IgD-negative memory B cell (primary cell): ENCODE results near the gene TMPRSS2. TPM values are rescaled to one million over a fixed set of nuclear protein-coding genes. Genes with fewer than 3 reads are reported as not detected.

Experiments used
- H3K27ac Mint-ChIP-seq, 3 donors: one replicate each; pipeline ENCODE4 v1.8.0; 2020 to 2022; ENCODE audit warnings: mild to moderate bottlenecking in 3 of 3, mixed read lengths in 3 of 3, moderate library complexity in 1 of 3
- H3K27me3 Mint-ChIP-seq: one replicate; pipeline ENCODE4 v1.8.0; 2021; ENCODE audit warnings: mixed read lengths
- H3K36me3 Mint-ChIP-seq: one replicate; pipeline ENCODE4 v1.8.0; 2020; ENCODE audit warnings: mild to moderate bottlenecking, mixed read lengths
- H3K4me1 Mint-ChIP-seq, 3 donors: one replicate each; pipeline ENCODE4 v1.8.0; 2020 to 2022; ENCODE audit warnings: mixed read lengths in 3 of 3, mild to moderate bottlenecking in 1 of 3
- H3K4me3 Mint-ChIP-seq, 4 donors: one replicate each; pipeline ENCODE4 v1.8.0; 2020 to 2022; ENCODE audit warnings: mild to moderate bottlenecking in 4 of 4, mixed read lengths in 4 of 4, moderate library complexity in 3 of 4
- H3K9me3 Mint-ChIP-seq, 3 donors: one replicate each; pipeline ENCODE4 v1.8.0; 2020 to 2021; ENCODE audit warnings: mixed read lengths in 3 of 3, mild to moderate bottlenecking in 1 of 3
- polyA plus RNA-seq: library from polyadenylated mRNA; unstranded; fragments of 300-500 nt; fragmentation: Illumina TruSeq; gene quantifications from one replicate; pipeline ENCODE4 v1.2.3, GENCODE V29; 2021

Gene TMPRSS2
- polyA plus RNA-seq, 1 donor from 2014 or later, result not detected

- Mint-ChIP-seq H3K4me1 (peaks cover 0 to 4% (median 4%) of the 10 kb centered on the region in 3 donors), H3K36me3 (peaks cover 23% of the 10 kb centered on the region), H3K27ac (no peak overlapping the region), H3K9me3 (peaks cover 0 to 12% (median 3%) of the 10 kb centered on the region in 3 donors), H3K27me3 (no peaks in the 10 kb centered on the region), H3K4me3 (no peak overlapping the region)
These were observed 69.4 kb downstream of the TMPRSS2 start for GRCh38 chr21:41438425-41439113.

- peaks cover 0 to 12% (median 3%) of the 10 kb centered on the region in 3 donors for H3K9me3 Mint-ChIP-seq
- H3K27me3 Mint-ChIP-seq, result no peaks in the 10 kb centered on the region
- peaks cover 2 to 7% (median 7%) of the 10 kb centered on the region in 3 donors for H3K4me1 Mint-ChIP-seq
- H3K27ac Mint-ChIP-seq, result peak overlapping the region in 1 of 3 donors; percentile 67
- H3K4me3 Mint-ChIP-seq, result no peak overlapping the region
- H3K36me3 Mint-ChIP-seq, result peaks cover 23% of the 10 kb centered on the region
These were observed 70.2 kb downstream of the TMPRSS2 start for GRCh38 chr21:41437729-41438128.

GRCh38 chr21:41435706-41436105 is 72.3 kb downstream of the TMPRSS2 start:
- Mint-ChIP-seq H3K27ac (no peak overlapping the region), H3K27me3 (no peaks in the 10 kb centered on the region), H3K4me3 (no peak overlapping the region), H3K36me3 (peaks cover 24% of the 10 kb centered on the region), H3K4me1 (peaks cover 15 to 19% (median 17%) of the 10 kb centered on the region in 3 donors), H3K9me3 (peaks cover 0 to 12% (median 3%) of the 10 kb centered on the region in 3 donors)

- Mint-ChIP-seq H3K9me3 (peaks cover 0 to 12% (median 3%) of the 10 kb centered on the region in 3 donors), H3K27ac (no peak overlapping the region)
These were observed 74.4 kb downstream of the TMPRSS2 start for GRCh38 chr21:41433566-41433965.

DNA sequence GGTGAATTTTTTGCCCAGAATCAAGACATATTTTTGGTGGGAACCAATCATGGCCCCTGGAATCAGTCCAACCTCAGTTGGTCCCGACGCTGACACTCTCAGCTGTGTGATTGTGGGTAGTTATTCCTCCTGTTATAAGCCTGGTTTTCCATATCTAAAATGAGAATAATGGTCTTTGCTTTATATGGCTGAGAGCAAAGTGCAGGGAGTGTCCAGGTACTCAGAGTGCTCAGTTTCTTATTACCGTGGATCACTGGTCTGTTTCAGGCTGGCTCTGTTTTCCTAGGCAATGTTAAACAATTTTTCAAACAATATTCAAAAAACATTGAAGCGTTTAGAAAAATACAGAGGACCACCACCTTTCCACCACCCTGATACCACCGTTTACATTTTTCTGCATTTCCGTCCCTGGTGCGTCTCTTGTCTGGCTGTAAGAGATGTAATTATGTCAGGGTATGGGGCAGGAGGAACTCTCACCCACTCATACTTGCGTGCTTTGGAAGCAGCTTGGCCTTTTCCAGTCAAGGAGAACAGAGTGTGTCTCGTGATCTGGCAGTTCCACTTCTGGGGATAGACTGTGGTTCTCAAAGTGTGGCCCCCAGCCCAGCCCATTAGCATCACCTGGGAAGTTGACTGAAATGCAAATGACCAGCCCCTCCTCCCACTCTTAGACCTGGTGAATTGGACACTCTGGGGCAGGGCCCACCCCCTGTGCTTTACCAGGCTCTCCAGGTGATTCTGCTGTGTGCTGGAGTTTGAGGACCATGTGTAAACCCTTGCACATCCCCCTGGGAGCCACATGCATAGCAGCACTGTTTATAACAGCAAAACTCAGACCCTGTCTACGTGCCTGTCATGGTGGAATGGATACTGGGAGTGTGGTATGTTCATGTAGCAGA is 75.1 kb downstream of the TMPRSS2 start:
- H3K27me3 Mint-ChIP-seq, result no peaks in the 10 kb centered on the region
- H3K4me3 Mint-ChIP-seq, result peak overlapping the region in 2 of 4 donors; percentile 67 to 86
- no peak overlapping the region for H3K27ac Mint-ChIP-seq
- H3K4me1 Mint-ChIP-seq, result peaks cover 34 to 38% (median 36%) of the 10 kb centered on the region in 3 donors
- peaks cover 0 to 12% (median 3%) of the 10 kb centered on the region in 3 donors for H3K9me3 Mint-ChIP-seq
- H3K36me3 Mint-ChIP-seq, result peaks cover 27% of the 10 kb centered on the region

More at GRCh38 chr21:41433566-41433965, 74.4 kb downstream of the TMPRSS2 start:
- no peaks in the 10 kb centered on the region for H3K27me3 Mint-ChIP-seq
- H3K4me1 Mint-ChIP-seq, result peaks cover 27 to 33% (median 29%) of the 10 kb centered on the region in 3 donors
- peaks cover 27% of the 10 kb centered on the region for H3K36me3 Mint-ChIP-seq
- no peak overlapping the region for H3K4me3 Mint-ChIP-seq

- H3K4me1 Mint-ChIP-seq, result peaks cover 37 to 46% (median 43%) of the 10 kb centered on the region in 3 donors
These were observed 76.0 kb downstream of the TMPRSS2 start for GRCh38 chr21:41431788-41432548.

DNA sequence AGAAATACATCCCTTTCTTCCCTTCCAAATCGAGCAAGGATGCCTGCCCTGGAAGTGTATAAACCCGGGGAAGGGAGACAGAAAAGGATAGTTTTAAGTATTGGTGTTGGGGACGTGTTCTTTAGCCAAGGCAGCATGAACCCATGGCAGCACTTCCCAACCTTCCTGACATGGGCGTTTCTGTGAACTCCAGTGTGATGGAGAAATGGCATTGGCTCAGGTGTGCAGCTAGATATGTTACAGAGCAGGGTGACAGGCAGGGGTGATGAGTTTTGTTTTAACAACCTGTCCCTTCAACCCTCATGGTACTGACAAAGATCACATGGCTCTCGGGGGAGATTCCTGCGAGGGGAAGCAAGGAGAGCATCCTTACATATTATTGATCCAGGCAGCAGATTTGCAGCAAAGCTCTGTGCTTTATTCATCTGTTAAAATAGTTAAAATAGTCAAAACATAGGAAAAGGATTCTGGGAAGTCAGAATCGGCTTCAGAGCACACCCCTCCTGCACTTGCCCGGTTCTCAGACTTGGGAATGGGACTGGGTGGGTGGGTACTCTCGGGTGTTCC is 78.0 kb downstream of the TMPRSS2 start:
- H3K9me3 Mint-ChIP-seq, result peaks cover 0 to 8% (median 3%) of the 10 kb centered on the region in 3 donors
- peaks cover 18% of the 10 kb centered on the region for H3K36me3 Mint-ChIP-seq
- no peaks in the 10 kb centered on the region for H3K27me3 Mint-ChIP-seq
- H3K4me3 Mint-ChIP-seq, result peak overlapping the region in 2 of 4 donors; percentile 41 to 49
- peaks cover 37 to 53% (median 50%) of the 10 kb centered on the region in 3 donors for H3K4me1 Mint-ChIP-seq
- peak overlapping the region in 2 of 3 donors; percentile 9 to 78 for H3K27ac Mint-ChIP-seq

More at GRCh38 chr21:41431788-41432548, 76.0 kb downstream of the TMPRSS2 start:
- Mint-ChIP-seq H3K27me3 (no peaks in the 10 kb centered on the region), H3K36me3 (peaks cover 25% of the 10 kb centered on the region), H3K4me3 (peak overlapping the region; percentile 9 to 90 (median 76)), H3K27ac (peak overlapping the region; percentile 20 to 88 (median 88)), H3K9me3 (peaks cover 0 to 12% (median 3%) of the 10 kb centered on the region in 3 donors)

- Mint-ChIP-seq H3K4me1 (peaks cover 34 to 52% (median 51%) of the 10 kb centered on the region in 3 donors), H3K27me3 (no peaks in the 10 kb centered on the region), H3K27ac (no peak overlapping the region), H3K36me3 (peaks cover 11% of the 10 kb centered on the region), H3K4me3 (no peak overlapping the region), H3K9me3 (peaks cover 0 to under 1% (median under 1%) of the 10 kb centered on the region in 3 donors)
These were observed 78.7 kb downstream of the TMPRSS2 start for GRCh38 chr21:41429305-41429704.

DNA sequence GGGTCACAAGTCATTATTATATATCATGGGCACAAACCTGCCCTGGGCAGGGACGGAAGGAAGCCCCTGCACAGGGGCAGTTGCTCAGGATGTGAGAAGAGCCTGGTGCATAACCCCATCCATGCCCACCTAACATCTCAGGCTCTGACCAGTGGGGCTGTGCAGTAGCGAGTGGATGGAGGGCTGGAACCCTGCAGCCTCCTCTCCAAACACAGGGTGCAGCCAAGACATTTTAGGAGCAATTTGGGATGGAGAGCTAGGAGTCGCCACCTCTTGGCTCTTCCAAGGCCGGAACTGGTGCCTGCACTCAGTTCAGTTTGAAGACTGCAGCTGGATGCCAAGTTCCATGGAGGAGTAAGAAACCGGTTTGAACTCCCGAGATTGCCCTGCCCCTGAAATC is 79.1 kb downstream of the TMPRSS2 start:
- Mint-ChIP-seq H3K36me3 (peaks cover 9% of the 10 kb centered on the region), H3K4me3 (peak overlapping the region in 2 of 4 donors; percentile 5 to 94), H3K27me3 (no peaks in the 10 kb centered on the region), H3K4me1 (peaks cover 33 to 54% (median 52%) of the 10 kb centered on the region in 3 donors), H3K9me3 (no peaks in the 10 kb centered on the region), H3K27ac (peak overlapping the region in 1 of 3 donors; percentile 30)

DNA sequence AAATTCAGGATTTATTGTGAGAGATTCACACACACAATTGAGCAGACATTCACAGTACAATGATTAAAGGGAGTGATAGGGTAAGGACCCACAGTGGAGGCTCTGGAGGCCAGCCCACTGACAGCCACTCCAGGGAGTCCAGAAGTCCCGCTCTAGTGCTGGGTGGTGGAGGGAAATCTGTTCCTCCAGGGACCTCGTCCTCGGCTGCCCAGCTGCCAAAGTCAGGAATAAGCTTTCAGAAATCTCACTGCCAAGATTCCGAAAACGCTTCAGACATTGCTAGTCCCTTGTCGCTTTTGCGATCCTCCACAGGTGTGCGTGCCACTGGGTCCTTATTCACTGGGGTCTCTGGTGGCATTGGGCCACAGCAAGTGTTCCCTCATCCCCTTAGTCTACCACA is 79.6 kb downstream of the TMPRSS2 start:
- H3K27me3 Mint-ChIP-seq, result no peaks in the 10 kb centered on the region
- H3K4me1 Mint-ChIP-seq, result peaks cover 39 to 59% (median 58%) of the 10 kb centered on the region in 3 donors
- no peaks in the 10 kb centered on the region for H3K9me3 Mint-ChIP-seq
- peaks cover 8% of the 10 kb centered on the region for H3K36me3 Mint-ChIP-seq
- H3K4me3 Mint-ChIP-seq, result peak overlapping the region; percentile 5 to 94 (median 56)
- H3K27ac Mint-ChIP-seq, result peak overlapping the region in 1 of 3 donors; percentile 30

DNA sequence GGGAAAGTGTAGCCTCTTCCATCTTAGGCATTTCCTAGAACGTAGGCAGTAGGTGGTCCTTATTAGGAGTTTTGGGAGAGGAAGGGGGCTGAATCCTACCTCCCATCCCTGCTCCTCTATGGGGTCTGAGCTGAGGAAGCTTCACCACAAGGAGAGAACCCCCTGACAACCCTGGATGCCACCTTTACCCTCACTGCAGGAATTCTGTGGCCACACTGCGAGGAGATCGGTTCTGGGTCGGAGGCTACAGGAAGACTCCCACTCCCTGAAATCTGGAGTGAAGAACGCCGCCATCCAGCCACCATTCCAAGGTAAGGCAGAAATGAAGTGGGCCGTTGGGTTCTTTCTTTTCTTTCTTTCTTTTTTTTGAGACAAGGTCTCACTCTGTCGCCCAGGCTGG is 80.4 kb downstream of the TMPRSS2 start:
- Mint-ChIP-seq H3K27me3 (no peaks in the 10 kb centered on the region), H3K27ac (peak overlapping the region; percentile 30 to 90 (median 76)), H3K4me3 (peak overlapping the region; percentile 94 to 98 (median 96)), H3K9me3 (no peaks in the 10 kb centered on the region), H3K4me1 (peaks cover 40 to 60% (median 60%) of the 10 kb centered on the region in 3 donors), H3K36me3 (peaks cover 8% of the 10 kb centered on the region)

- Mint-ChIP-seq H3K4me3 (peak overlapping the region; percentile 94 to 98 (median 96)), H3K36me3 (peaks cover 5% of the 10 kb centered on the region), H3K27ac (peak overlapping the region; percentile 30 to 96 (median 76)), H3K4me1 (peaks cover 38 to 57% (median 55%) of the 10 kb centered on the region in 3 donors), H3K27me3 (no peaks in the 10 kb centered on the region), H3K9me3 (no peaks in the 10 kb centered on the region)
These were observed 81.1 kb downstream of the TMPRSS2 start for GRCh38 chr21:41426676-41427404.

GRCh38 chr21:41425954-41426675 is 81.8 kb downstream of the TMPRSS2 start, which contains the start of gene MX1:
MX1 (plus strand) TSS chr21:41426239; CDS start chr21:41432071, 5,832 bp downstream.
- Mint-ChIP-seq H3K4me1 (peaks cover 33 to 54% (median 53%) of the 10 kb centered on the region in 3 donors), H3K9me3 (no peaks in the 10 kb centered on the region), H3K4me3 (peak within 1 kb of the TSS; percentile 94 to 98 (median 96)), H3K27ac (peak within 1 kb of the TSS; percentile 84 to 96 (median 93)), H3K36me3 (peaks cover 5% of the 10 kb centered on the region), H3K27me3 (no peaks in the 10 kb centered on the region)
